Body of pancreas (tissue), 4 donors: ENCODE data around the gene FBL. TPM values are rescaled to one million over a fixed set of nuclear protein-coding genes. Genes with fewer than 3 reads are reported as not detected.

Experiments used
- ATAC-seq: fragments of 150-250 bp; one replicate; pipeline ENCODE4 v1.9.1; 2016
- DNase-seq, 4 donors: peaks; one replicate each; pipeline ENCODE4 v3.0.0-alpha.2; 2019
- H3K27ac ChIP-seq, 4 donors: fragments of 200-600 bp; sonication (generic); 1 replicate in 3 of 4; 2 replicates in 1 of 4; pipeline versions ENCODE4 v1.5.1 to v1.6.1; 2016 to 2019; ENCODE audit warnings: mild to moderate bottlenecking in 1 of 4, mixed read lengths in 1 of 4, moderate library complexity in 1 of 4
- H3K27me3 ChIP-seq, 2 donors: fragments of 200-600 bp; sonication (generic); one replicate each; pipeline ENCODE4 v1.6.0; 2016; ENCODE audit warnings: mild to moderate bottlenecking in 1 of 2
- H3K36me3 ChIP-seq, 2 donors: fragments of 200-600 bp; sonication (generic); replicated peaks in 1 of 2; 2 replicates each; pipeline ENCODE4 v1.5.1; 2016; ENCODE audit warnings: low read depth in 2 of 2; ENCODE audit not compliant: insufficient read depth in 1 of 2
- H3K4me1 ChIP-seq: fragments of 200-600 bp; sonication (generic); one replicate; pipeline ENCODE4 v1.6.0; 2016
- H3K4me3 ChIP-seq, 2 donors: fragments of 200-600 bp; sonication (generic); 1 replicate in 1 of 2; 2 replicates in 1 of 2; pipeline ENCODE4 v1.5.1; 2016 to 2019
- H3K9me3 ChIP-seq, 3 donors: fragments of 200-600 bp; sonication (generic); 1 replicate in 2 of 3; 2 replicates in 1 of 3; pipeline ENCODE4 v1.5.1; 2016
- POLR2A ChIP-seq, 3 donors: fragments of 450-650 bp; IDR thresholded peaks; one replicate each; pipeline ENCODE4 v1.6.1; 2016; ENCODE audit warnings: antibody characterized with exemption in 3 of 3, mild to moderate bottlenecking in 2 of 3
- WGBS, 2 donors: methylation state at CpG; one replicate each; pipeline ENCODE4 v1.1.5; 2017; 5-methylcytosine and 5-hydroxymethylcytosine counted together
- intact Hi-C: fragments of 100-400 bp; cut with DNase I; formaldehyde crosslinking; loops from one replicate; pipeline ENCODE4 v1.15.1; 2023
- total RNA-seq, 2 donors: library from RNA; depleted of rRNA; stranded (reverse); fragments of >200 nt; gene quantifications; one replicate each; pipeline ENCODE4 v1.1.0, GENCODE V29; 2016
- TF ChIP-seq, protein P1 (sequence below), 7 experiments: fragments of 450-650 bp in 4 of 7; fragments of 200-600 bp in 3 of 7; sonication (generic) in 3 of 7; IDR thresholded peaks; one replicate each; pipeline ENCODE4 v1.5.1; 2016 to 2019; ENCODE audit warnings: antibody characterized with exemption in 7 of 7

The FBL gene
- total RNA-seq, 2 donors from 2014 or later, result 90.3 to 118 TPM

DNA sequence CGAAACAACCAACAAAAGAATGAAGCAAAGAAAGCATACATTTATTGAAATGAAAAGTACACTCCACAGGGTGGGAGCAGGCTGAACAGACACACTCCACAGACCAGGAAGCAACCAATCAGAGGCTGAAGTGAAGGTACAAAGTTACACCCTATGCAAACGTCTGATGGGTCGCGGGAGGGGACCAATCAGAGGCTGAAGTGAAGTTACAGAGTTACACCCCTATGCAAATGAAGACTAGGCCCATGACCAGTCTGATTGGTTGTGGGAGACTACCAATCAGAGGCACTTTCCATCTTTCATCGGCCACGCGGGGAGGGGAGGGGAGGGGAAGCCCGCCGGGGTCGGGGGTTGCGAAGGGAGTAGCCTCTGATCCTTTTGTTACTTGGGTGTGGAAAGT is 12.4 kb upstream of the FBL start:
- no peak for ATAC-seq
- H3K27ac ChIP-seq, result no peak overlapping the region
- no peaks in the 10 kb centered on the region for H3K27me3 ChIP-seq
- no peaks in the 10 kb centered on the region for H3K36me3 ChIP-seq
- DNase-seq, result peak in 1 of 4 donors; percentile 53
- TF ChIP-seq, protein P1, sequence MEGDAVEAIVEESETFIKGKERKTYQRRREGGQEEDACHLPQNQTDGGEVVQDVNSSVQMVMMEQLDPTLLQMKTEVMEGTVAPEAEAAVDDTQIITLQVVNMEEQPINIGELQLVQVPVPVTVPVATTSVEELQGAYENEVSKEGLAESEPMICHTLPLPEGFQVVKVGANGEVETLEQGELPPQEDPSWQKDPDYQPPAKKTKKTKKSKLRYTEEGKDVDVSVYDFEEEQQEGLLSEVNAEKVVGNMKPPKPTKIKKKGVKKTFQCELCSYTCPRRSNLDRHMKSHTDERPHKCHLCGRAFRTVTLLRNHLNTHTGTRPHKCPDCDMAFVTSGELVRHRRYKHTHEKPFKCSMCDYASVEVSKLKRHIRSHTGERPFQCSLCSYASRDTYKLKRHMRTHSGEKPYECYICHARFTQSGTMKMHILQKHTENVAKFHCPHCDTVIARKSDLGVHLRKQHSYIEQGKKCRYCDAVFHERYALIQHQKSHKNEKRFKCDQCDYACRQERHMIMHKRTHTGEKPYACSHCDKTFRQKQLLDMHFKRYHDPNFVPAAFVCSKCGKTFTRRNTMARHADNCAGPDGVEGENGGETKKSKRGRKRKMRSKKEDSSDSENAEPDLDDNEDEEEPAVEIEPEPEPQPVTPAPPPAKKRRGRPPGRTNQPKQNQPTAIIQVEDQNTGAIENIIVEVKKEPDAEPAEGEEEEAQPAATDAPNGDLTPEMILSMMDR (IDR thresholded peaks at IDR 0.05), result no peak
- TF ChIP-seq POLR2A (IDR thresholded peaks at IDR 0.05), result no peak
- no peaks in the 10 kb centered on the region for H3K4me1 ChIP-seq
- WGBS, 2 donors, result 54 to 61% methylated on average over 11 of the region's 11 CpGs
- intact Hi-C loops, result no loop called here
- H3K4me3 ChIP-seq, result no peak overlapping the region
- H3K9me3 ChIP-seq, result no peaks in the 10 kb centered on the region

- intact Hi-C loops, result no loop called here
Observed at GRCh38 chr19:39852882-39853281, 6.7 kb upstream of the FBL start.

GRCh38 chr19:39850892-39851291 is 4.7 kb upstream of the FBL start:
- 67 to 97% methylated on average over 2 of the region's 2 CpGs for WGBS, 2 donors
- TF ChIP-seq, protein P1 (IDR thresholded peaks at IDR 0.05), result no peak
- TF ChIP-seq POLR2A (IDR thresholded peaks at IDR 0.05), result no peak
- ATAC-seq, result no peak
- Histone ChIP-seq H3K27me3 (no peaks in the 10 kb centered on the region), H3K27ac (no peak overlapping the region), H3K4me3 (no peak overlapping the region), H3K4me1 (peaks cover 10% of the 10 kb centered on the region), H3K9me3 (no peaks in the 10 kb centered on the region), H3K36me3 (no peaks in the 10 kb centered on the region)
- intact Hi-C loops, result no loop called here
- no peak for DNase-seq

More at GRCh38 chr19:39852882-39853281, 6.7 kb upstream of the FBL start:
- Histone ChIP-seq H3K27ac (no peak overlapping the region), H3K36me3 (no peaks in the 10 kb centered on the region), H3K4me3 (no peak overlapping the region), H3K27me3 (no peaks in the 10 kb centered on the region), H3K9me3 (no peaks in the 10 kb centered on the region), H3K4me1 (no peaks in the 10 kb centered on the region)
- DNase-seq (no peak), ATAC-seq (no peak)
- TF ChIP-seq, protein P1 (IDR thresholded peaks at IDR 0.05), result no peak
- TF ChIP-seq POLR2A (IDR thresholded peaks at IDR 0.05), result no peak
- 75 to 83% methylated on average over 7 of the region's 7 CpGs for WGBS, 2 donors

DNA sequence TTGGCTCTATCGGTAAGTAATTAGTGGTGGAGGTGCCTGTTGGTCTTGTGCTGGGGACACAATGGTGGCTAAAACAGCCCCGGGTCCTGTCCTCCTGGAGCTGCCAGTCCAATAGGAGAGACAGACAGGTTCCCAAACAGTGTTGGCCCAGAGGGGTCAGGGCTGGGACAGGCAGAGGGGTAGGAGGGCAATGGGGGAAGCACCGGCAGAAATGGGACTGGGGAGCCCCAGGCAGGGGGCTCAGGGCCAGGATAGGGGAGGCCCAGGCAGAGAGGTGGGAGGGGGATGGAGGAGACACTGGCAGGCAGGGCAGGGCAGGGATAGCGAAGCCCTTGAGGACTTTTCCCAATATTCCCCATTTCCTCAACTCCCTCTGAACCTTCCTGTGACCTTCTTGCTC is 2.2 kb upstream of the FBL start:
- ATAC-seq, result no peak
- Histone ChIP-seq H3K36me3 (no peaks in the 10 kb centered on the region), H3K4me1 (peaks cover 33% of the 10 kb centered on the region), H3K27me3 (no peaks in the 10 kb centered on the region), H3K4me3 (no peak overlapping the region), H3K9me3 (no peaks in the 10 kb centered on the region), H3K27ac (no peak overlapping the region)
- intact Hi-C loops, result no loop called here
- no peak for TF ChIP-seq POLR2A (IDR thresholded peaks at IDR 0.05)
- TF ChIP-seq, protein P1 (IDR thresholded peaks at IDR 0.05), result no peak
- no peak for DNase-seq
- WGBS, 2 donors, result 87 to 90% methylated on average over 3 to 4 of the region's 4 CpGs

GRCh38 chr19:39847525-39847924 is 1.3 kb upstream of the FBL start:
- Histone ChIP-seq H3K27ac (peak overlapping the region in 1 of 4 donors; percentile 87), H3K4me1 (peaks cover 41% of the 10 kb centered on the region)

More at GRCh38 chr19:39847525-39847924, 1.3 kb upstream of the FBL start:
- H3K36me3 ChIP-seq, result no peaks in the 10 kb centered on the region
- no peak for ATAC-seq
- no peak for DNase-seq
- no peaks in the 10 kb centered on the region for H3K9me3 ChIP-seq
- TF ChIP-seq POLR2A (IDR thresholded peaks at IDR 0.05), result no peak
- TF ChIP-seq, protein P1 (IDR thresholded peaks at IDR 0.05), result no peak
- intact Hi-C loops, result no loop called here
- WGBS, 2 donors, result 71 to 79% methylated on average over 6 of the region's 6 CpGs
- H3K27me3 ChIP-seq, result no peaks in the 10 kb centered on the region
- no peak overlapping the region for H3K4me3 ChIP-seq
